Ovary (tissue), 3 donors: ENCODE measurements around the gene LGALSL.

Experiments used
- POLR2A ChIP-seq: fragments of 450-650 bp; IDR thresholded peaks from one replicate; pipeline ENCODE4 v1.6.1; 2017; ENCODE audit warnings: antibody characterized with exemption, mild to moderate bottlenecking, moderate library complexity
- TF ChIP-seq, protein P1 (sequence below), 3 donors: fragments of 450-650 bp in 2 of 3; fragments of 200-600 bp in 1 of 3; IDR thresholded peaks; one replicate each; pipeline versions ENCODE4 v1.5.1 to v1.8.0; 2016 to 2022; ENCODE audit warnings: antibody characterized with exemption in 3 of 3, mild to moderate bottlenecking in 1 of 3
- donor health status: DM: no; HTN: no; CAD: no.

DNA sequence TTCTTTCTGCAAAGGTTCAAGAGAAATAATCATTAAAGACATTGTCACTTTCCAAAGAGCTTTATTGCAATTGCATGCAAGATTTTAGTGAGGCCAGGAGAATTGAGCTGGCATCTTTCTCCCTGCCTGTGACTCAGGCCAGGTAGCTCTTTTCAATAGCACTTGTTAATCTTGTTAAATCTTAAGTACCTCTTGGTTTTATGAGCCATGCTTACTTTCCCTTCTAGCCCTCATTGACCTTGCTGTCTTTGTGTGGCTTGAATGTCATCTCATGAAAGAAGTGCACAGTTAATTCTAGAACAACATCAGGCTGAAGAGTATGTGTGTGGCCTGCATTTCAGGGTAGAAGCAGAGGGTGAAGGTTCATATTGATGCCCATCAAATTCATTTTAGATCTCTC, 14.8 kb upstream of the LGALSL start:
- TF ChIP-seq, protein P1, sequence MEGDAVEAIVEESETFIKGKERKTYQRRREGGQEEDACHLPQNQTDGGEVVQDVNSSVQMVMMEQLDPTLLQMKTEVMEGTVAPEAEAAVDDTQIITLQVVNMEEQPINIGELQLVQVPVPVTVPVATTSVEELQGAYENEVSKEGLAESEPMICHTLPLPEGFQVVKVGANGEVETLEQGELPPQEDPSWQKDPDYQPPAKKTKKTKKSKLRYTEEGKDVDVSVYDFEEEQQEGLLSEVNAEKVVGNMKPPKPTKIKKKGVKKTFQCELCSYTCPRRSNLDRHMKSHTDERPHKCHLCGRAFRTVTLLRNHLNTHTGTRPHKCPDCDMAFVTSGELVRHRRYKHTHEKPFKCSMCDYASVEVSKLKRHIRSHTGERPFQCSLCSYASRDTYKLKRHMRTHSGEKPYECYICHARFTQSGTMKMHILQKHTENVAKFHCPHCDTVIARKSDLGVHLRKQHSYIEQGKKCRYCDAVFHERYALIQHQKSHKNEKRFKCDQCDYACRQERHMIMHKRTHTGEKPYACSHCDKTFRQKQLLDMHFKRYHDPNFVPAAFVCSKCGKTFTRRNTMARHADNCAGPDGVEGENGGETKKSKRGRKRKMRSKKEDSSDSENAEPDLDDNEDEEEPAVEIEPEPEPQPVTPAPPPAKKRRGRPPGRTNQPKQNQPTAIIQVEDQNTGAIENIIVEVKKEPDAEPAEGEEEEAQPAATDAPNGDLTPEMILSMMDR (IDR thresholded peaks at IDR 0.05): no peak
- no peak for TF ChIP-seq POLR2A
